ENCODE data around the gene ANGPTL8. TPM values are rescaled to one million over a fixed set of nuclear protein-coding genes. Genes with fewer than 3 reads are reported as not detected.
A peak's percentile ranks its signal among the peaks of the same experiment; 100 is the strongest.

Gene ANGPTL8
- total and polyA plus RNA-seq, 9 of the 15 experiments (the other 6 are each of a cell fraction or from before 2014, with no cell fraction given), result not detected

- no peak for TF ChIP-seq SRSF3 (IDR thresholded peaks at IDR 0.05; ENCODE audit: insufficient read depth, low read length)
- no peak for TF ChIP-seq TSHZ1 (CRISPR knock-in tag; IDR thresholded peaks at IDR 0.05)
- TF ChIP-seq, protein P1, sequence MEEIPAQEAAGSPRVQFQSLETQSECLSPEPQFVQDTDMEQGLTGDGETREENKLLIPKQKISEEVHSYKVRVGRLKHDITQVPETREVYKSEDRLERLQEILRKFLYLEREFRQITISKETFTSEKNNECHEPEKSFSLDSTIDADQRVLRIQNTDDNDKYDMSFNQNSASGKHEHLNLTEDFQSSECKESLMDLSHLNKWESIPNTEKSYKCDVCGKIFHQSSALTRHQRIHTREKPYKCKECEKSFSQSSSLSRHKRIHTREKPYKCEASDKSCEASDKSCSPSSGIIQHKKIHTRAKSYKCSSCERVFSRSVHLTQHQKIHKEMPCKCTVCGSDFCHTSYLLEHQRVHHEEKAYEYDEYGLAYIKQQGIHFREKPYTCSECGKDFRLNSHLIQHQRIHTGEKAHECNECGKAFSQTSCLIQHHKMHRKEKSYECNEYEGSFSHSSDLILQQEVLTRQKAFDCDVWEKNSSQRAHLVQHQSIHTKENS (CRISPR knock-in tag; IDR thresholded peaks at IDR 0.05), result no peak
- no peak for TF ChIP-seq TEAD4 (IDR thresholded peaks at IDR 0.05; ENCODE audit: low read length)
- TF ChIP-seq TEAD4 (CRISPR knock-in tag; IDR thresholded peaks at IDR 0.05; ENCODE audit: borderline replicate concordance), result no peak
- TF ChIP-seq CBX1 (IDR thresholded peaks at IDR 0.05; ENCODE audit: low read depth), result no peak; the same call in 1 of the 2 replicates
- no peak for TF ChIP-seq ZNF449 (CRISPR knock-in tag; IDR thresholded peaks at IDR 0.05)
- no peak for TF ChIP-seq ETV6 (IDR thresholded peaks at IDR 0.05; ENCODE audit: borderline replicate concordance in 1 of 2, low read depth in 2 of 2, low read length in 1 of 2)
- no peak for TF ChIP-seq ETV6 (CRISPR knock-in tag; IDR thresholded peaks at IDR 0.05; ENCODE audit: borderline replicate concordance)
- 0 out of 2 replicates have a peak, but pooled peaks have one; percentile 50 for TF ChIP-seq NR3C1 (CRISPR knock-in tag; IDR thresholded peaks at IDR 0.05)
- TF ChIP-seq ZC3H4 (CRISPR knock-in tag; IDR thresholded peaks at IDR 0.05; ENCODE audit: borderline replicate concordance), result no peak
- 0 out of 2 replicates have a peak, but pooled peaks have one; percentile 16 for TF ChIP-seq HDAC2 (IDR thresholded peaks at IDR 0.05)
- no peak for TF ChIP-seq ZFPM2 (CRISPR knock-in tag; IDR thresholded peaks at IDR 0.05)
- TF ChIP-seq, protein P2, sequence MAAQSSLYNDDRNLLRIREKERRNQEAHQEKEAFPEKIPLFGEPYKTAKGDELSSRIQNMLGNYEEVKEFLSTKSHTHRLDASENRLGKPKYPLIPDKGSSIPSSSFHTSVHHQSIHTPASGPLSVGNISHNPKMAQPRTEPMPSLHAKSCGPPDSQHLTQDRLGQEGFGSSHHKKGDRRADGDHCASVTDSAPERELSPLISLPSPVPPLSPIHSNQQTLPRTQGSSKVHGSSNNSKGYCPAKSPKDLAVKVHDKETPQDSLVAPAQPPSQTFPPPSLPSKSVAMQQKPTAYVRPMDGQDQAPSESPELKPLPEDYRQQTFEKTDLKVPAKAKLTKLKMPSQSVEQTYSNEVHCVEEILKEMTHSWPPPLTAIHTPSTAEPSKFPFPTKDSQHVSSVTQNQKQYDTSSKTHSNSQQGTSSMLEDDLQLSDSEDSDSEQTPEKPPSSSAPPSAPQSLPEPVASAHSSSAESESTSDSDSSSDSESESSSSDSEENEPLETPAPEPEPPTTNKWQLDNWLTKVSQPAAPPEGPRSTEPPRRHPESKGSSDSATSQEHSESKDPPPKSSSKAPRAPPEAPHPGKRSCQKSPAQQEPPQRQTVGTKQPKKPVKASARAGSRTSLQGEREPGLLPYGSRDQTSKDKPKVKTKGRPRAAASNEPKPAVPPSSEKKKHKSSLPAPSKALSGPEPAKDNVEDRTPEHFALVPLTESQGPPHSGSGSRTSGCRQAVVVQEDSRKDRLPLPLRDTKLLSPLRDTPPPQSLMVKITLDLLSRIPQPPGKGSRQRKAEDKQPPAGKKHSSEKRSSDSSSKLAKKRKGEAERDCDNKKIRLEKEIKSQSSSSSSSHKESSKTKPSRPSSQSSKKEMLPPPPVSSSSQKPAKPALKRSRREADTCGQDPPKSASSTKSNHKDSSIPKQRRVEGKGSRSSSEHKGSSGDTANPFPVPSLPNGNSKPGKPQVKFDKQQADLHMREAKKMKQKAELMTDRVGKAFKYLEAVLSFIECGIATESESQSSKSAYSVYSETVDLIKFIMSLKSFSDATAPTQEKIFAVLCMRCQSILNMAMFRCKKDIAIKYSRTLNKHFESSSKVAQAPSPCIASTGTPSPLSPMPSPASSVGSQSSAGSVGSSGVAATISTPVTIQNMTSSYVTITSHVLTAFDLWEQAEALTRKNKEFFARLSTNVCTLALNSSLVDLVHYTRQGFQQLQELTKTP (IDR thresholded peaks at IDR 0.05; ENCODE audit: low read depth in 1 of 2, partially characterized antibody in 2 of 2), result no peak
- TF ChIP-seq GABPB1 (CRISPR knock-in tag; IDR thresholded peaks at IDR 0.05), result no peak; the same call in 1 of the 2 replicates
- TF ChIP-seq ZNF217 (CRISPR knock-in tag; IDR thresholded peaks at IDR 0.05), result no peak
Measured at GRCh38 chr19:11196406-11197287, 42.8 kb upstream of the ANGPTL8 start (continued).

Data from K562 (cell line).